ENCODE results near the gene BCAP31. TPM values are rescaled to one million over a fixed set of nuclear protein-coding genes. Genes with fewer than 3 reads are reported as not detected.

The BCAP31 gene
- total RNA-seq, 1 experiment from 2014 or later: 138 TPM

GRCh38 chrX:153707406-153707805, 16.8 kb downstream of the BCAP31 start:
- Histone ChIP-seq H4K8ac (replicated peaks; ENCODE audit: insufficient read length, low read depth, low read length) (no peak overlapping the region), H2BK15ac (ENCODE audit: low read depth, low read length) (no peak overlapping the region), H3K9ac (ENCODE audit: extremely low read depth, insufficient read length, low read length) (no peak overlapping the region), H3K23me2 (ENCODE audit: insufficient read length, low read depth, low read length, poor library complexity, severe bottlenecking) (no peaks in the 10 kb centered on the region), H2AFZ (ENCODE audit: low read length) (no peak overlapping the region), H2BK5ac (ENCODE audit: insufficient read length, low read length) (no peak overlapping the region), H2BK12ac (ENCODE audit: insufficient read length, low read depth, low read length) (no peak overlapping the region), H2AK5ac (ENCODE audit: insufficient read length, low read length) (no peak overlapping the region), H3K79me1 (ENCODE audit: insufficient read depth, low read depth, low read length, poor library complexity, severe bottlenecking) (no peaks in the 10 kb centered on the region), H3K79me2 (ENCODE audit: insufficient read depth, low read length) (no peaks in the 10 kb centered on the region), H3K4ac (ENCODE audit: low read depth, low read length) (no peak overlapping the region), H3K56ac (ENCODE audit: insufficient read length, low read depth, low read length) (no peak overlapping the region), H4K91ac (ENCODE audit: insufficient read length, low read depth, low read length) (no peak overlapping the region), H3K14ac (ENCODE audit: insufficient read depth, low read length) (no peak overlapping the region), H3K27me3 (ENCODE audit: insufficient read depth, low read length) (no peaks in the 10 kb centered on the region), H4K20me1 (ENCODE audit: control insufficient read depth, insufficient read depth, insufficient read length) (no peaks in the 10 kb centered on the region), H3T11ph (ENCODE audit: low read length) (no peak overlapping the region), H2BK120ac (ENCODE audit: low read depth, low read length, poor library complexity, severe bottlenecking) (no peak overlapping the region), H3K18ac (ENCODE audit: insufficient read length, low read depth, low read length) (no peak overlapping the region), H3K23ac (ENCODE audit: insufficient read length, low read depth, low read length) (no peak overlapping the region), H3K27ac (ENCODE audit: insufficient read length, low read depth, low read length) (no peak overlapping the region), H3K9me3 (ENCODE audit: control insufficient read depth, low read depth, low read length) (peaks cover 11% of the 10 kb centered on the region), H4K5ac (ENCODE audit: insufficient read length, low read depth, low read length) (no peak overlapping the region), H2BK20ac (ENCODE audit: low read depth, low read length, poor library complexity, severe bottlenecking) (no peak overlapping the region), H3K4me1 (ENCODE audit: insufficient read depth, low read length) (no peaks in the 10 kb centered on the region), H3K4me2 (ENCODE audit: insufficient read depth, insufficient read length, low read length) (no peak overlapping the region)
- no peak for DNase-seq
- peaks cover 68 to 83% of the 10 kb centered on the region in 2 experiments for H3K9me3 Mint-ChIP-seq
- TF ChIP-seq CTCF (conservative IDR thresholded peaks at IDR 0.05): no peak
- no peaks in the 10 kb centered on the region for H3K27me3 Mint-ChIP-seq (ENCODE audit: low read depth)
- no peak overlapping the region for H3K4me3 Mint-ChIP-seq
- H3K4me1 Mint-ChIP-seq: peaks cover 3 to 6% of the 10 kb centered on the region in 2 experiments; a peak in 3 of 4 replicates
- H3K27ac Mint-ChIP-seq: no peak overlapping the region; a peak in 1 of 7 replicates
- peaks cover 33 to 67% (median 54%) of the 10 kb centered on the region in 3 experiments for H3K36me3 Mint-ChIP-seq (ENCODE audit: insufficient read depth in 1 of 3, low read depth in 3 of 3)
- no CpG with 5 or more reads among the region's 6 CpGs for WGBS (ENCODE audit: extremely low coverage, insufficient read length, low lambda C conversion rate)
